HCT116 (cell line): Measurements from ENCODE around the gene VN1R2. TPM values are rescaled to one million over a fixed set of nuclear protein-coding genes. Genes with fewer than 3 reads are reported as not detected.
A peak's percentile ranks its signal among the peaks of the same experiment; 100 is the strongest.

Experiments
- ATAC-seq: fragments of 200-7000 bp; cut with Tn5 transposase; 2 replicates; pipeline ENCODE4 v1.9.1; 2020; ENCODE audit warnings: mild to moderate bottlenecking, moderate library complexity
- BruUV-seq: library from RNA; stranded (reverse); fragments of 400-500 nt; replicated peaks from 2 replicates; lab custom pipeline; 2021; lab: Mats Ljungman, UMichigan
- CTCF ChIA-PET: fragments of 300-600 bp; sonication (Branson Sonifier 250); formaldehyde crosslinking; loops from one replicate; lab custom pipeline; 2021; ENCODE audit warnings: antibody characterized with exemption; lab: Charles Lee
- POLR2A ChIA-PET: fragments of 300-600, 350-600 bp; sonication (Branson Sonifier 250); formaldehyde crosslinking; loops from one replicate; lab custom pipeline; 2021; ENCODE audit warnings: antibody characterized with exemption; lab: Charles Lee
- RAD21 ChIA-PET, 2 experiments: fragments of 300-600 bp; sonication (Branson Sonifier 250); formaldehyde crosslinking; loops; one replicate each; lab custom pipeline; 2023; ENCODE audit warnings: low total read pairs in 2 of 2; ENCODE audit not compliant: uncharacterized antibody in 2 of 2, unreplicated experiment in 2 of 2, low non-redundant PET in 1 of 2; lab: Charles Lee
- DNase-seq: peaks from one replicate; pipeline ENCODE4 v3.0.0-alpha.2; 2010; ENCODE audit warnings: low read depth, low spot score
- H2AFZ ChIP-seq: fragments of 200-600 bp; shearing (Covaris generic), sonication (generic); 2 replicates; pipeline ENCODE4 v1.6.1; 2017; ENCODE audit warnings: low read depth, mixed run types, mixed read lengths, antibody characterized with exemption, low read length; ENCODE audit not compliant: poor library complexity, severe bottlenecking
- H3K27ac ChIP-seq: 2 replicates; pipeline ENCODE4 v1.5.1; 2012; ENCODE audit warnings: low read depth, low read length
- H3K27me3 ChIP-seq: fragments of 200-600 bp; sonication (generic); 2 replicates; pipeline ENCODE4 v1.6.1; 2016; ENCODE audit warnings: mixed run types, low read length, mixed read lengths; ENCODE audit not compliant: insufficient read depth
- H3K36me3 ChIP-seq, 2 experiments: fragments of 200-500 bp in 1 of 2; fragments of 200-600 bp in 1 of 2; sonication (Bioruptor generic) in 1 of 2; sonication (generic) in 1 of 2; 2 replicates each; pipeline versions ENCODE4 v1.5.1 to v1.6.1; 2014 to 2016; ENCODE audit warnings: low read length in 2 of 2, inconsistent platforms in 1 of 2, mixed read lengths in 1 of 2, mixed run types in 1 of 2; ENCODE audit not compliant: insufficient read depth in 2 of 2, control insufficient read depth in 1 of 2
- H3K4me1 ChIP-seq, 2 experiments: fragments of 200-600 bp in 1 of 2; sonication (generic) in 1 of 2; 2 replicates each; pipeline versions ENCODE4 v1.5.1 to v1.6.1; 2012 to 2017; ENCODE audit warnings: low read length in 2 of 2, inconsistent platforms in 1 of 2, mild to moderate bottlenecking in 1 of 2, mixed read lengths in 1 of 2, mixed run types in 1 of 2, moderate library complexity in 1 of 2; ENCODE audit not compliant: insufficient read depth in 2 of 2, control insufficient read depth in 1 of 2
- H3K4me2 ChIP-seq: fragments of 200-600 bp; sonication (generic); 2 replicates; pipeline ENCODE4 v1.6.1; 2017; ENCODE audit warnings: mixed run types, low read length, mixed read lengths
- H3K4me3 ChIP-seq, 2 experiments: fragments of 200-600 bp in 1 of 2; sonication (generic) in 1 of 2; replicated peaks in 1 of 2; 2 replicates each; pipeline ENCODE4 v1.5.1; 2011 to 2016; ENCODE audit warnings: low read length in 2 of 2, control low read depth in 1 of 2, low read depth in 1 of 2, mild to moderate bottlenecking in 1 of 2, mixed read lengths in 1 of 2, mixed run types in 1 of 2
- H3K79me2 ChIP-seq: fragments of 200-600 bp; sonication (generic); 2 replicates; pipeline ENCODE4 v1.6.1; 2017; ENCODE audit warnings: mild to moderate bottlenecking, mixed run types, low read length, moderate library complexity, mixed read lengths; ENCODE audit not compliant: insufficient read depth
- H3K9ac ChIP-seq: fragments of 200-600 bp; sonication (generic); 2 replicates; pipeline ENCODE4 v1.6.1; 2016; ENCODE audit warnings: low read length, mixed read lengths
- H3K9me2 ChIP-seq: fragments of 200-600 bp; sonication (generic), shearing (Covaris generic); 2 replicates; pipeline ENCODE4 v1.6.1; 2017; ENCODE audit warnings: mixed run types, mild to moderate bottlenecking, moderate library complexity; ENCODE audit not compliant: insufficient read depth
- H3K9me3 ChIP-seq, 2 experiments: fragments of 200-500 bp in 1 of 2; fragments of 200-600 bp in 1 of 2; sonication (Bioruptor generic) in 1 of 2; sonication (generic) in 1 of 2; 2 replicates each; pipeline ENCODE4 v1.6.1; 2014 to 2017; ENCODE audit warnings: low read length in 2 of 2, mixed read lengths in 2 of 2, inconsistent platforms in 1 of 2, low read depth in 1 of 2, mild to moderate bottlenecking in 1 of 2, mixed run types in 1 of 2, moderate library complexity in 1 of 2; ENCODE audit not compliant: control insufficient read depth in 1 of 2, insufficient read depth in 1 of 2
- H4K20me1 ChIP-seq: fragments of 200-600 bp; sonication (generic), shearing (Covaris generic); 2 replicates; pipeline ENCODE4 v1.6.1; 2017; ENCODE audit warnings: mixed run types, mild to moderate bottlenecking, moderate library complexity; ENCODE audit not compliant: insufficient read depth
- ATF3 ChIP-seq: IDR thresholded peaks from 2 replicates; pipeline ENCODE4 v1.6.1; 2012
- CBX3 ChIP-seq: IDR thresholded peaks from 2 replicates; pipeline ENCODE4 v1.6.1; 2012; ENCODE audit warnings: low read depth
- FOSL1 ChIP-seq: IDR thresholded peaks from 2 replicates; pipeline ENCODE4 v1.6.1; 2012; ENCODE audit warnings: low read depth
- JUND ChIP-seq: IDR thresholded peaks from 2 replicates; pipeline ENCODE4 v1.6.1; 2012
- MAX ChIP-seq: IDR thresholded peaks from 2 replicates; pipeline ENCODE4 v1.6.1; 2012
- POLR2AphosphoS5 ChIP-seq: IDR thresholded peaks from 2 replicates; pipeline ENCODE4 v1.6.1; 2011; ENCODE audit warnings: mild to moderate bottlenecking, low read depth, low read length, moderate library complexity
- SIN3A ChIP-seq: IDR thresholded peaks from 2 replicates; pipeline ENCODE4 v1.6.1; 2012; ENCODE audit warnings: low read depth
- SP1 ChIP-seq: IDR thresholded peaks from 2 replicates; pipeline ENCODE4 v1.6.1; 2012; ENCODE audit warnings: low read depth
- TCF7L2 ChIP-seq: IDR thresholded peaks from 2 replicates; pipeline ENCODE4 v1.7.0; 2011; ENCODE audit warnings: borderline replicate concordance, inconsistent platforms; ENCODE audit not compliant: insufficient read depth, insufficient read length; ENCODE audit errors: extremely low read depth
- ZNF274 ChIP-seq: fragments of 200-500 bp; sonication (Bioruptor generic); IDR thresholded peaks from 2 replicates; pipeline ENCODE4 v1.6.1; 2014; ENCODE audit warnings: mild to moderate bottlenecking, low read depth, low read length, inconsistent platforms
- intact Hi-C: fragments of 100-400 bp; cut with micrococcal nuclease; formaldehyde crosslinking; loops from 2 replicates; pipeline ENCODE4 v1.10.0; 2022
- total RNA-seq: library from RNA; stranded (reverse); gene quantifications from one replicate; pipeline ENCODE4 v1.2.1, GENCODE V29; 2021; ENCODE audit not compliant: unreplicated experiment

Gene VN1R2
- total RNA-seq, 1 experiment from 2014 or later: not detected

- Histone ChIP-seq H3K9ac (no peak overlapping the region), H3K9me3 (peaks cover 26 to 34% of the 10 kb centered on the region in 2 experiments; a peak in 3 of 4 replicates), H3K36me3 (no peaks in the 10 kb centered on the region), H2AFZ (no peak overlapping the region), H3K79me2 (no peaks in the 10 kb centered on the region), H3K9me2 (no peaks in the 10 kb centered on the region), H3K4me1 (no peaks in the 10 kb centered on the region), H3K27ac (no peak overlapping the region), H3K27me3 (no peaks in the 10 kb centered on the region), H3K4me3 (no peak overlapping the region), H4K20me1 (no peaks in the 10 kb centered on the region), H3K4me2 (no peak overlapping the region)
- TF ChIP-seq ZNF274 (peak; percentile 78), POLR2AphosphoS5 (no peak), JUND (no peak), CBX3 (no peak)
- ChIA-PET CTCF (no interaction called here), POLR2A (no interaction called here), RAD21 (no interaction called here)
- BruUV-seq: no TSS peak
- intact Hi-C loops: no loop called here
- no peak for ATAC-seq
- no peak for DNase-seq
Observed at GRCh38 chr19:53237114-53237777, 20.8 kb upstream of the VN1R2 start.

GRCh38 chr19:53246498-53246897 is 11.6 kb upstream of the VN1R2 start:
- Histone ChIP-seq H2AFZ (no peak overlapping the region), H3K4me3 (no peak overlapping the region), H3K79me2 (no peaks in the 10 kb centered on the region), H3K9me3 (peaks cover 6 to 10% of the 10 kb centered on the region in 2 experiments; a peak in 2 of 4 replicates), H3K36me3 (no peaks in the 10 kb centered on the region), H3K9me2 (no peaks in the 10 kb centered on the region), H3K9ac (no peak overlapping the region), H3K27ac (no peak overlapping the region), H3K4me1 (no peaks in the 10 kb centered on the region), H3K27me3 (no peaks in the 10 kb centered on the region), H3K4me2 (no peak overlapping the region), H4K20me1 (no peaks in the 10 kb centered on the region)
- DNase-seq (no peak), ATAC-seq (no peak)
- ChIA-PET RAD21 (no interaction called here), CTCF (no interaction called here), POLR2A (no interaction called here)
- intact Hi-C loops: no loop called here
- no TSS peak for BruUV-seq
- no peak for TF ChIP-seq SP1
- no peak for TF ChIP-seq FOSL1
- TF ChIP-seq MAX: no peak
- TF ChIP-seq SIN3A: no peak
- no peak for TF ChIP-seq JUND
- TF ChIP-seq TCF7L2: no peak
- no peak for TF ChIP-seq ZNF274
- no peak for TF ChIP-seq ATF3
- TF ChIP-seq POLR2AphosphoS5: no peak
